K562 (cell line): ENCODE results near the gene OXSR1. TPM values are rescaled to one million over a fixed set of nuclear protein-coding genes. Genes with fewer than 3 reads are reported as not detected.

Experiments used
- CHAMP1 ChIP-seq: fragments of 450-650 bp; IDR thresholded peaks from 2 replicates; pipeline ENCODE4 v1.6.1; 2016; ENCODE audit warnings: mild to moderate bottlenecking
- EP400 ChIP-seq: fragments of 450-650 bp; IDR thresholded peaks from 2 replicates; pipeline ENCODE4 v1.6.1; 2017; ENCODE audit warnings: antibody characterized with exemption, mild to moderate bottlenecking, moderate library complexity
- EZH2 ChIP-seq: IDR thresholded peaks from 2 replicates; pipeline ENCODE4 v1.6.1; 2012; ENCODE audit warnings: low read depth, mild to moderate bottlenecking, inconsistent platforms, low read length, borderline replicate concordance
- GABPB2 ChIP-seq: fragments of 250-450 bp; sonication (Bioruptor Pico); conservative IDR thresholded peaks from 2 replicates; pipeline ENCODE4 v1.5.1; 2021; ENCODE audit warnings: mild to moderate bottlenecking
- HDAC3 ChIP-seq: fragments of 450-650 bp; IDR thresholded peaks from 2 replicates; pipeline ENCODE4 v1.6.1; 2018; ENCODE audit warnings: borderline replicate concordance, mild to moderate bottlenecking, moderate library complexity; ENCODE audit not compliant: partially characterized antibody
- HES1 ChIP-seq: fragments of 450-650 bp; IDR thresholded peaks from 2 replicates; pipeline ENCODE4 v1.6.1; 2016; ENCODE audit warnings: low read depth, mild to moderate bottlenecking, moderate library complexity
- HLTF ChIP-seq: fragments of 450-650 bp; IDR thresholded peaks from 2 replicates; pipeline ENCODE4 v1.6.1; 2016
- IRF2 ChIP-seq: sonication (generic); formaldehyde crosslinking; IDR thresholded peaks from 2 replicates; pipeline ENCODE4 v1.8.1; 2022; ENCODE audit warnings: mild to moderate bottlenecking, missing genetic modification reagents
- KAT7 ChIP-seq: sonication (generic); formaldehyde crosslinking; IDR thresholded peaks from 2 replicates; pipeline ENCODE4 v1.8.0; 2022; ENCODE audit warnings: missing genetic modification reagents, mild to moderate bottlenecking, borderline replicate concordance
- MAFF ChIP-seq: IDR thresholded peaks from 2 replicates; pipeline ENCODE4 v1.6.1; 2012; ENCODE audit warnings: low read length, improper control_type of control experiment
- NCOA6 ChIP-seq: fragments of 450-650 bp; IDR thresholded peaks from 2 replicates; pipeline ENCODE4 v1.6.1; 2017; ENCODE audit warnings: mild to moderate bottlenecking
- SOX6 ChIP-seq: fragments of 450-650 bp; IDR thresholded peaks from 2 replicates; pipeline ENCODE4 v1.6.1; 2014; ENCODE audit warnings: mild to moderate bottlenecking
- TAF15 ChIP-seq: fragments of 200-400 bp; formaldehyde crosslinking; IDR thresholded peaks from 2 replicates; pipeline ENCODE4 v1.6.1; 2017; ENCODE audit warnings: mild to moderate bottlenecking, low read depth, low read length, moderate library complexity
- TAF7 ChIP-seq: fragments of 450-650 bp; IDR thresholded peaks from 2 replicates; pipeline ENCODE4 v1.6.1; 2016; ENCODE audit warnings: missing genetic modification characterization, missing compliant biosample characterization
- TCF7 ChIP-seq: sonication (generic); IDR thresholded peaks from 2 replicates; pipeline ENCODE4 v1.6.1; 2016; ENCODE audit warnings: antibody characterized with exemption, borderline replicate concordance
- TFAM ChIP-seq: fragments of 250-450 bp; sonication (Bioruptor Pico); conservative IDR thresholded peaks from 2 replicates; pipeline ENCODE4 v1.5.0; 2021; ENCODE audit warnings: mild to moderate bottlenecking, moderate library complexity
- THRAP3 ChIP-seq: fragments of 450-650 bp; IDR thresholded peaks from 2 replicates; pipeline ENCODE4 v1.6.1; 2016; ENCODE audit warnings: mild to moderate bottlenecking, inconsistent platforms, borderline replicate concordance
- TOE1 ChIP-seq, 2 experiments: fragments of 450-650 bp in 1 of 2; sonication (generic) in 1 of 2; formaldehyde crosslinking in 1 of 2; IDR thresholded peaks; 2 replicates each; pipeline versions ENCODE4 v1.7.1 to v1.8.0; 2016 to 2022; ENCODE audit warnings: borderline replicate concordance in 2 of 2, mild to moderate bottlenecking in 2 of 2, antibody characterized with exemption in 1 of 2, inconsistent platforms in 1 of 2, low read depth in 1 of 2, missing genetic modification reagents in 1 of 2, moderate library complexity in 1 of 2
- ZBTB1 ChIP-seq: sonication (generic); formaldehyde crosslinking; IDR thresholded peaks from 2 replicates; pipeline ENCODE4 v1.8.1; 2023; ENCODE audit warnings: missing genetic modification reagents, low read depth, mild to moderate bottlenecking, borderline replicate concordance
- ZNF165 ChIP-seq: fragments of 250-450 bp; sonication (Bioruptor Pico); IDR thresholded peaks from 2 replicates; pipeline ENCODE4 v1.4.0; 2020; ENCODE audit warnings: borderline replicate concordance
- ZNF224 ChIP-seq: sonication (generic); formaldehyde crosslinking; IDR thresholded peaks from 2 replicates; pipeline ENCODE4 v1.8.0; 2022; ENCODE audit warnings: mild to moderate bottlenecking, missing genetic modification reagents
- ZNF24 ChIP-seq: fragments of 450-650 bp; IDR thresholded peaks from 2 replicates; pipeline ENCODE4 v1.6.1; 2016
- ZNF551 ChIP-seq: fragments of 250-450 bp; sonication (Bioruptor Pico); IDR thresholded peaks from 2 replicates; pipeline ENCODE4 v1.5.0; 2021; ENCODE audit warnings: mild to moderate bottlenecking, moderate library complexity
- polyA plus RNA-seq, 8 experiments: library from polyadenylated mRNA; depleted of rRNA in 4 of 8; stranded (reverse) in 5 of 8; unstranded in 3 of 8; fragments of >200 nt; fragmentation: Nextera tagmentation in 2 of 8; fragmentation: Illumina TruSeq in 1 of 8; extraction: Ambion mirVana in 2 of 8; extraction: Trizol in 1 of 8; gene quantifications; 2 replicates each; pipeline versions ENCODE4 v1.2.1 to v1.2.3, GENCODE V29; 2011 to 2014; ENCODE audit warnings: inconsistent platforms in 1 of 8, missing spikeins in 1 of 8
- total RNA-seq, 7 experiments: library from RNA; depleted of rRNA in 6 of 7; stranded (reverse); fragments of >200 nt in 6 of 7; fragmentation: Illumina TruSeq in 2 of 7; extraction: Trizol in 2 of 7; gene quantifications; 2 replicates each; pipeline versions ENCODE4 v1.2.1 to v1.2.3, GENCODE V29; 2011 to 2021; ENCODE audit warnings: low replicate concordance in 1 of 7
- TF ChIP-seq, protein P1 (sequence below): fragments of 250-450 bp; sonication (Bioruptor Pico); IDR thresholded peaks from 2 replicates; pipeline ENCODE4 v1.8.0; 2021; ENCODE audit warnings: moderate library complexity, mild to moderate bottlenecking, inconsistent platforms
- TF ChIP-seq, protein P2 (sequence below), 2 experiments: fragments of 250-450 bp in 1 of 2; fragments of 450-650 bp in 1 of 2; sonication (Bioruptor Pico) in 1 of 2; IDR thresholded peaks; 2 replicates each; pipeline versions ENCODE4 v1.6.1 to v1.8.0; 2016 to 2021; ENCODE audit warnings: mild to moderate bottlenecking in 2 of 2, moderate library complexity in 2 of 2, missing compliant biosample characterization in 1 of 2, missing genetic modification characterization in 1 of 2

OXSR1 gene
- total and polyA plus RNA-seq, 9 of the 15 experiments (the other 6 are each of a cell fraction or from before 2014, with no cell fraction given): 15.7 to 87.6 (median 48.7) TPM

DNA sequence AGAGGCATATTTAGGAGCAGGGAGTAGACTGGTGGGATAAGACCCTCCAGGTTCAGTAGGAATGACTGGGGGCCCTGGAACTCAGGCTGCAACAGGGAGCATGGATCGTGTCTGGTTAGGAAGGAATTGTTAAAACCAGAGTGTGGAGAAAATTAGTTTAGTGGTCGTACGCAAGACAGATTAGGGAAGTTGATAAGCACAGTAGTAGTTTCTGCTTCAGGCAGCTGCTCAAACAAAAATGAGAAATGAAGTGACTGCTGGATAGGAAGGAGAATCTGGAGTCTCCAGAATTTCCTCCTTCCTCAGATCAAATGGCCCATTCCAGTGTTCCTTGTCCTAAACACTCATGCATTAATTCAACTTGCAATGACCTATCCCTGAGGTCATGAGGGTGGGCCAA lies 15.6 kb upstream of the OXSR1 start (continued):
- TF ChIP-seq CHAMP1 (no peak), ZBTB1 (no peak), EP400 (0 out of 2 replicates have a peak, but pooled peaks have one; percentile 30), MAFF (no peak), TOE1 (IDR thresholded peaks at IDR 0.05; ENCODE audit: borderline replicate concordance) (no peak), TOE1 (CRISPR knock-in tag; IDR thresholded peaks at IDR 0.05; ENCODE audit: borderline replicate concordance, low read depth) (no peak), HLTF (no peak), THRAP3 (no peak), TAF7 (tag) (0 out of 2 replicates have a peak, but pooled peaks have one; percentile 43), GABPB2 (CRISPR knock-in tag) (no peak), EZH2 (no peak), HES1 (peak; percentile 90), ZNF24 (peak; percentile 86), ZNF165 (0 out of 2 replicates have a peak, but pooled peaks have one; percentile 33), NCOA6 (no peak), SOX6 (peak; percentile 59; the same call in 1 of the 2 replicates), TFAM (CRISPR knock-in tag) (no peak), HDAC3 (no peak), KAT7 (no peak), IRF2 (CRISPR knock-in tag) (no peak), TAF15 (no peak), ZNF551 (CRISPR knock-in tag) (no peak), ZNF224 (CRISPR knock-in tag) (no peak), TCF7 (no peak)
- TF ChIP-seq, protein P1, sequence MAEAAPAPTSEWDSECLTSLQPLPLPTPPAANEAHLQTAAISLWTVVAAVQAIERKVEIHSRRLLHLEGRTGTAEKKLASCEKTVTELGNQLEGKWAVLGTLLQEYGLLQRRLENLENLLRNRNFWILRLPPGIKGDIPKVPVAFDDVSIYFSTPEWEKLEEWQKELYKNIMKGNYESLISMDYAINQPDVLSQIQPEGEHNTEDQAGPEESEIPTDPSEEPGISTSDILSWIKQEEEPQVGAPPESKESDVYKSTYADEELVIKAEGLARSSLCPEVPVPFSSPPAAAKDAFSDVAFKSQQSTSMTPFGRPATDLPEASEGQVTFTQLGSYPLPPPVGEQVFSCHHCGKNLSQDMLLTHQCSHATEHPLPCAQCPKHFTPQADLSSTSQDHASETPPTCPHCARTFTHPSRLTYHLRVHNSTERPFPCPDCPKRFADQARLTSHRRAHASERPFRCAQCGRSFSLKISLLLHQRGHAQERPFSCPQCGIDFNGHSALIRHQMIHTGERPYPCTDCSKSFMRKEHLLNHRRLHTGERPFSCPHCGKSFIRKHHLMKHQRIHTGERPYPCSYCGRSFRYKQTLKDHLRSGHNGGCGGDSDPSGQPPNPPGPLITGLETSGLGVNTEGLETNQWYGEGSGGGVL (CRISPR knock-in tag): no peak
- TF ChIP-seq, protein P2, sequence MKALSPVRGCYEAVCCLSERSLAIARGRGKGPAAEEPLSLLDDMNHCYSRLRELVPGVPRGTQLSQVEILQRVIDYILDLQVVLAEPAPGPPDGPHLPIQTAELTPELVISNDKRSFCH (CRISPR knock-in tag; IDR thresholded peaks at IDR 0.05): no peak
- TF ChIP-seq, protein P2 (tag; IDR thresholded peaks at IDR 0.05): peak; percentile 73; the same call in 1 of the 2 replicates
